ENCODE measurements around the gene TNIK.

GRCh38 chr3:171168551-171168950 is 291.7 kb downstream of the TNIK start:
- TF ChIP-seq CTCF (IDR thresholded peaks at IDR 0.05) (no peak), POLR2A (IDR thresholded peaks at IDR 0.05) (no peak)
